ENCODE data around the gene CNR2.
A peak's percentile ranks its signal among the peaks of the same experiment; 100 is the strongest.
"Not testable (repeated sequence)": the region's sequence is repeated elsewhere in the genome, so short reads cannot be mapped to it uniquely, and the experiment has no call there.

Gene CNR2

DNA sequence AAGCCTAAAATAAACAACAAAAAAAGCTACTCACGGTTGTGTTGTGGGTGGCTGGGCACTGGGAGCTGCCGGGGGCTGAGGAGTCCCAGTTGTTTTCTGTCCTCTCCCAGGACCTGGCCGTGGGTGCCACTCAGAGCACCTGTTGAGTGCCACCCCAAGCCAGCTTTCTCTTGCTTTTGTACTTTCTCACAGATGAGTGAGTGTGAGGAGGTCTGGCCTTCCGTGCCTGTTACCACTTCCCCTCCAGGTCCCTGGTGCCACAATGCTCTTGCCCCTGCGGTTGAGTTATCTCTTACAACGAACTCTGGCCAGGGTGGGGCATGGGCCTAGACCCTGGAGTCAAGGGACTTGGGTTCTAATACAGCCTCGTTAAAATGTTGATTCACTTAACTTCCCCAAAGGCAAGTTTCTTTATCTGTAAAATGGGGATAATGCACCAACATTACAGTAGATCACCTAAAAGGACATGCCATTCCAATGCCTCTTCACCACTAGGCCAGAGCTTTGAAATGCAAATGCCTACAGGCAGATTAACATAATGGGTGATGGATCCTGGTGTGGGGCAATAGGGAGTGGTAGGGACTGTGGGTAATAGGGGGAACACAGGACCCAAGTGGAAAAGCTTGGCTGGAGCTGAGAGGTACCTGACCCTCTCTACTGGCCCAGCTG lies at the start of gene CNR2:
CNR2 (minus strand) TSS at position 151 of the 669 bp plus-strand sequence. CDS start 37,745 bp downstream, outside the sequence.
- no peak for DNase-seq (ENCODE audit: low read depth)

DNA sequence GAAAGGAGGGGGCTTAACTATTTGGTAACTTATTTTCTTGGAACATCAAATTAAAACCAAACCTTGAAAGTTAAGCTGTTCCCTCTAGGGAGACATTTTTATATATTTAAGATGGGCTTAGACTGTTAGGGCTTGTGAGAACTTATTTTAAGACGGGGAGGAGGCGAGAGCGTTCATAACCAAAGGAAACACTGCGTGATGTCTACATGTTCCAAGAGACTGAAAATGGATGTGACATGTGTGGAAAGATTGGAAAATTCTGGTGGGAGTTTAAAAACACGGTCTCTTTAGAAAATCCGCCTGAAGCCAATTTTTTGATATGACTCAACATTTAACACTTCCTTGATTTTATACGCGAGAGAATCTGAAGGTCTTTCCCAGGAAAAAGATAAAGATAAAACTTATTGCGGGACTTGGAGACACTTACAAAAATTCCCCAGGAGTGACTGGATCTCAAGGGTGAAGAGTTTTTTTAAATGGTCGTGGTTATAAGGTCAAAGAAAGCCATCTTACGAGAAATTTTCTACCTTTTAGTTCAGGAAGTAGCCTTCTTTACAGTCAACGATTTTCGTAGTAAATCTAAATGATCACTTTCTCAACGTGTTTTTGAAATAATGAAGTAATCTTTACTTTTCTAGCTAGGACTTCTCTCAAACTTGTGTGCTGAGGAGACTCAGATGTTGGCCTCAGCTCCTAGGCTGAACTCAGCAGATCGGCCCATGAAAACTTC lies 47.3 kb upstream of the CNR2 start:
- no peak for DNase-seq (ENCODE audit: low read depth)

DNA sequence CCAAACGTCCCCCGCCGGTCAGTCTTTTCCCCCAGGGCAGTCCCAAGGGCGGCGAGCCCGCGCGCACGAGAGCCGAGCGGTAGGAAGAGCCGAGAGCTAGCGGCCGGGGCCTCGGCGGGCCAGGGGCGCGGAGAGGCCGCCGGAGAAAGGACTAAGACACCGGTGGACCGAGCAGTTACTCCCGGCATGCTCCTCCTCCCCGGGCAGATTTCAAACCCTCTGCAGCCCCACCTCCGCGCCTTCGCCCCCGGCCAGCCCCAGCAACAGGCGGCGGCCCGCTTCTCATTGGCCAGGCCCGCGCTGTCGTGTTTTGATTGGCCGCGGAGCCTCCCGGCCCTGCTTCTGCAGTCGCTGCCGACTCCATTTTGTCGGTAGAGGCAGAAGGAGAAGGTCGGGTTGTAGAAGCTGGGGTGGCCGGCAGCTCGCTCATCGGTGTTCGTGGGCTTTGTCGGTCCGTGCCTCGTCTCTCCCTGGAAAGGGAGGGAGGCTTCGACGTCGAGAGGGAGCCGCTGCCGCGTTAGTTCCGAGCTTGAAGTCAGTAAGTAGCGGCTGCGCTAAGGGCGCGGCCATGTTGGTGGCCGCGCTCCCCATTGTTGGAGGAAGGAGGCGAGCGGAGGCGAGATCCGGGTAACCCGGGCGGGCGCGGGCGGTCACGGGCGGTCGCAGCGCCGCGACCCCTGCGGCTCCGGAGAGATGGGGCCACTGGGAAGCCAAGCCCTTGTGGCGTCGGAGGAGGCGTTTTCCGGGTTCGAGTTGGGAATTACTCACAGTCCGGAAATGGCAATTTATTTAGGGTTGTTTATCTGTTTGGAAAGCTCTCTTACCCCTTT lies 46.5 kb upstream of the CNR2 start, which contains the start of gene PNRC2:
PNRC2 (plus strand) TSS at position 368 of the 830 bp plus-strand sequence. CDS start 1,630 bp downstream, outside the sequence.
- peak; percentile 73 for DNase-seq (ENCODE audit: low read depth)

DNA sequence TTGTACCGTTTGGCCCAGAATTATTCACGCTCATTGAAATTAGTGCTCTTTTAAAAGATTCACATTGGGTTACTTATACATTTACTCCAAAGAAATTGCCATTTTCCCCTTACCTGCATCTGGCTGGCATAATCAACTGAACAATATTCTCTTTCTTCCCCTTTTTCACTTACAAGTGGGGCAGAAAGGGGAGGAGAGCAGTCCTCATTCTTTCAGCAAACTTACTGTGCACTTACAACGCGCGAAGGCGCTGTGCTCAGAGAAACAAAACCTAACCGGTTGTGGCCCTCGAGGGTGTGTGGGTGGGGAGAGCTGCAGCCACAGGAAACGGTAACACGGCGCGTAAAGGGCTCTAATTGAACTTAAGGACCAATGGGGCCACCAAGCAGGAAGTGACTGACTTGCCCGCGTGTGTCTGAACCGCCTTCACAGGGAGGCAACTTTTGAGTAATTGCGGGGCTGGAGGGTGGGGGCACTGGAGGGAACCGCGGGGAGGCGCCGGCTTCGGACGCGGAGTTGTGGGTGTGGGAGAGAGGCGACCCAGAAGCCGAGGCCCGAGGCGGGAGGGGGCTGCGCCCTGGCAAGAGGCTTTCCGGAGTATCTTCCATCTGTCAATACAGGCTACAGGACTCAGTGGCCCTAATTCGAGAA lies 45.8 kb upstream of the CNR2 start:
- DNase-seq (ENCODE audit: low read depth) = peak; percentile 63

DNA sequence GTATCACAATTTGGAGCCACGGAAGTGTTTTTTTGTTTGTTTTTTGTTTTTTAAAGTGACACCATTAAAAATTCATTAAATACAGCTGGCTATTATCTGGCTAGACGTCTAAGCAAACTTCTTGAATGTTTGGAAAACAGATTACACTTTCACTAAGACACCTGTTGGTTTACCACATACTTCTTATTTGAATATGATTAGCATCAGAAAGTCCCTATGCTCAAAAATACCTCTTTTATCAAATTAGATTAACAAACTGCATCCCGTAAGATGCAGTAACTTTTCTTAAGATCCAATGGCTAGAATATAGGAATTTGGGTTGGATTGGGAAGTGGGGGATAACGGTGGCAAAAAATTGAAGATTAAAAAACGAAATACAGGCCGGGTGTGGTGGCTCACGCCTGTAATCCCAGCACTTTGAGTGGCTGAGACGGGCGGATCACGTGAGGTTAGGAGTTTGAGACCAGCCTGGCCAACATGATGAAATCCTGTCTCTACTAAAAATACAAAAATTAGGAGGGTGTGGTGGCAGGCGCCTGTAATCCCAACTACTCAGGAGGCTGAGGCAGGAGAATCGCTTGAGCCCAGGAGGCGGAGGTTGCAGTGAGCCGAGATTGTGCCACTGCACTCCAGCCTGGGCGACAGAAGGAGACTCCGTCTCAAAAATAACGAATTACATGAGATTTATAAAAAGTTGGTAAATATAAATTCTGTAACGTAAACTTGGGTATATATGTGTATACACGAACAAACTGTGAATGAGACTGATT lies 45.1 kb upstream of the CNR2 start:
- DNase-seq (ENCODE audit: low read depth) = not testable (repeated sequence)

DNA sequence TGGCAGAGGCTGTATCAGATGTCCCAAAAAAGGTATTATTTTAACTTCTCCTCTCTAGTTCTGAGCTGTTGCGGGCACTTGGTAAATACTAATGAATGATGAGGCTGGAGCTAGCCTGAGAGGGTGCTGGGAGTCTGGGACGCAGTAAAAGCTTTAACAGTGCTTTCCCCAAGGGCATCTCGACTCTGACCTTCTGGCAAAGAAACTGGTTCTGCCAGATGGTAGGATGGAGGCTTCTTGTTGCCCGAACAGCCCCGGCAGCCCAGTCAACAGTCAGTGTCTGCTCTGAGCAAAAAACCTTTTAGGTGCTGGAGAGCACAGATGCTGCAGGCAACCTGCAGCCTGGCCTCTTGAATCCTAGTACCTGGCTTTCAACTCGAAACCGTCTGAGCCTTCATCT lies 43.9 kb upstream of the CNR2 start:
- no peak for DNase-seq (ENCODE audit: low read depth)

DNA sequence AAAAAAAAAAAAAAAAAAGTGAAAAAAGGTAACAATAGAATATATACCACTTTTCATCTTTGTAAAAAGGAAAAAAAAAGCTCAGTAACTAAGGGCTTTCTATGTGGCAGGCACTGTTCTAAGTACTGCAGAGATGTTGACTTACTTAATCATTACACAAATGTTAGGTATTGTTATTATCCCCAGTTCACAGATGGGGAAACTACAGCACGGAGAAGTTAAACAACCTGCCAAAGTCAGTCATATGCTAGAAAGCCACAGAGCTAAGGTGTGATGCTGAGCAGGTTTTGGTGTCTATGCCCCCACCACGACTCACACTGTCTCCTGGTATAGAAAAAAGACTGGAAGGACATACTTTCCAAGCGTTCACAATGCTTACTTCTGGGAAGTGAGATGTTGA lies 39.9 kb upstream of the CNR2 start:
- DNase-seq (ENCODE audit: low read depth) = no peak

DNA sequence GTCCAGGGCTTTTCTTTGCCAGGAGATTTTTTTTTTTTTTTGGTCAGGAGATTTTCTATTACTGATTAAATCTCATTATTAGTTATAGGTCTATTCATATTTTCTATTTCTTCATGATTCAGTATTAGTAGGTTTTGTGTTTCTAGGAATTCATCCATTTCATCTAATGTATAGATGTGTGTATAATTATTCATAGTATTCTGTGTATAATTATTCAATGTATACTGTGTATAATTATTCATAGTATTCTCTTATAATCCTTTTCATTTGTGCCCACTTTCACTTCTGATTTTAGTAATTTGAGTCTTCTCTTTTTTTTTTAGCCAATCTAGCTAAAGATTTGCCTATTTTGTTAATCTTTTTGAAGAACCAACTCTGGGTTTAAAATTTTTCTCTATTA lies 34.2 kb upstream of the CNR2 start:
- no peak for DNase-seq (ENCODE audit: low read depth)

DNA sequence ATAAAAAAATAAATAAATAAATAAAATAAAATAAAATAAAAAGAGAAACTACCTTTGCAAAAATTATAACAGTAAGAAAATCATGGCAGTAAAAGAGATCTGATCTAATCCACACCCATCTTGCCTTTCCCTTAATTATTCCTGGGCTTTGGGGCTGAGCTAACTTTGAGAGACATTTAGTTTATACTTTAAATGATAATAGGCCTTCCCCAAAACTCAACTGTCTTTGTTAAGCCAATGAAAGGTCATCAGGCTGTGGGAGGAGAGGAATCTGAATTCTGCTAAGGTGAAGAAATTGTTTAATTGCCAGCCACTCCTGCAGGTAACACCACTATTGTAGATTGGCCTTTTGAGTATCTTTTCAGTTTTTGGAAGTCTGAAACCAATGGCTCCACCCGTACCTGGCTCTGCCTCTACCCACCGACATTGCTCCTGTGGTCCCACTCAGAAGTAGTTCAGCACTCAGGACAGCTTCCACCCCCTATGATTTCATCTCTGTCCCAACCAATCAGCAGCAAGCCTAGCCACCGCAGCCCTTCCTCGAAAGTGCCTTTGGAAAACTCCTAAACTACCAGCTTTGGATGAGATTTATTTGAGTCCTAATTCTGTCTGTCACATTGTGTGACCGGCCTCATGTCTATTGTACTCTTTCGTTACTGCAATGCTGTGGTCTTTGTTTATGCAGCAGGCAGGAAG lies 23.5 kb upstream of the CNR2 start:
- no peak for DNase-seq (ENCODE audit: low read depth)

DNA sequence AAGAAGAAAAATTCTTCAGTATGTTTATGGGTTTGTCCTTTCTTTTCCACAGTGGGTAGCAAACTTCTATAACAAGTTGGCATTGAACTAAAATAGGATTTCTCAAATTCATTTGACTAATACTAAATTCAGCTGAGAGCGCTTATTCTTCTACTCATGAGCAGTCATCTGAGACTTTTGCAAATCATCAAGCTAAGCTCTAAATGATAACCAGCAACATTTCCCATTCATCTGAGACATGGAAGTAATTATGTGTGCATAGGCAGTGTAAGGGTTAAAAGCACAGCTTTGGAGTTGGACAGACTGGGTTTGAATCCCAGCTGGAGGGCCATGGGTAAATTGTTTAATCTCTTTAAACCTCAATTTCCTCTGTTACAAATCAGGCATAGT lies 18.3 kb upstream of the CNR2 start:
- DNase-seq (ENCODE audit: low read depth) = no peak

DNA sequence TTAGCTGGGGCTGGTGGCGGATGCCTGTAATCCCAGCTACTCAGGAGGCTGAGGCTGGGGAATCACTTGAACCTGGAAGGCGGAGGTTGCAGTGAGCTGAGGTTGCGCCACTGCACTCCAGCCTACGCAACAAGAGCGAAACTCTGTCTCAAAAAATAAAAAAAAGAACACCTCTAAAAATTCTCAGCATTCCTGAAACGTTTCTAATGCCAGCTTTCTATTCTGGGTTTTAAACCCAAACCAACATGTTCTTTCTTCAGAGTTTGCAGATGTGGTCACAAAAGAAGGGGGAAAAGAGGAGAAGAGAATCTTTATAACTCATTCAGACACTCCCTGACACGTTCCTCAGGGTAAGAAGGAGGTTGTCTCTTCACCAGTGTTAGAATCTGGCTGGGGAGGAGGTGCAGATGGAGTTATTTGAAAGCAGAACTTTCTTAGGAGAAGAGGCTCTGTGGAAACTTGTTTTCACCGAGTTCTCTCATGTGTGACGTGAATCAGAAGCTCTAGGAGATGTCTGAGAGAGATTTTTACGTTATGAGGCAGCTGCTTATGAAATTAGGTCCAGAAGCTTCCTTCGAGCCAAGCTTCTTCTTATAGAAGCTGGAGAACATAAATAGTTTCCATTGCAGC lies 17.8 kb upstream of the CNR2 start:
- peak; percentile 43 for DNase-seq (ENCODE audit: low read depth)

DNA sequence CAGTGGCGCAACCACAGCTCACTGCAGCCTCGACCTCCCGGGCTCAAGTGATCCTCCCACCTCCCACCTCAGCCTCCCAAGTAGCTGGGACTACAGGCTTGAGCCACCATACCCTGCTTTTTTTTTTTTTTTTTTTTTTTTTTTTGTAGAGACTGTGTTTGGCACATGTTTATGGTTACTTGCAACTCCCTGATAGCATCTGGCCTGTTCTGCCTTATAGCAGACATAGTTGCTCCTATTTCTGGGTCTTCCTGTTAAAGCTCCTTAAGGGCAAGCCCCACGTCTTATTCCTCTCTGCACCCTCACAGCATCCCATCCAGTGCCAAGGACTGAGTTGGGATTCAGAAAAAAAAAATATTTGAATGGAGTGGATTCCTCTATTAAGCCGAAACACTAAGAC lies 17.1 kb upstream of the CNR2 start:
- no peak for DNase-seq (ENCODE audit: low read depth)

DNA sequence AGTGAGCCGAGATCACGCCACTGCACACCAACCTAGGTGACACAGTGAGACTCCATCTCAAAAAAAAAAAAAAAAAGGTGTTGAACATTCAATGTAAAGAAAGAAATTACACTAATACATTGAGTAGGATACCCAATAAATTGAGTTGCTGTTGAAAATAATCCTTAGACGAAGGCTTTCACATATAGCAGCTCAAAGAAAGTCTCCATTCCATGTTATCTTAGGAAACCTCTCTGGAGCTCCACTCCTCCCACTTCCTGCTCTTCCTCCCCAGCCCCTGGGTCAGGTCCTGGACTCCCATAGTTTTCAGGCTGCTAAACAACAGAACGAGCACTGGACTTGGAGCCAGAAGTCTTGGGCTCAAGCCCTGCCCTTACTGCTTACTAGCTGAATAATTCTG lies 15.6 kb upstream of the CNR2 start:
- no peak for DNase-seq (ENCODE audit: low read depth)

DNA sequence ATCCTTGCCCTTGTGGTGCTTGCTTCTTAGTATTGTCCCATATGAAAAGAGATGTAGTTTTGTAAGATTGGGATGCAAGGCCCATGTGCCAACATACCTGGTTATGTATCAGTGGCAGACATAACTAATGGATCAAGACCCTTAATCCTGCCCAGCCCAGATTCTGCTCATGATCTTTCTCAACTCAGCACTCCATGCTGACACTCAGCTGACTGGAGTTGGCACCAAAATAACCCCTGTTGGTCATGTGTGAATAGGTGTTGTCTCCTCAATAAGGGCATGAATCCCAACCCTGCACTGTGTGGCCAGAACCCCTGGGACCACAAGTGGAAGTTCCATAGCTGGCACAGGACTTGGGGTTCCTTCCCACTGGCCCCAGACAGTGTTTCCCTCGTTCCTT lies 13.9 kb upstream of the CNR2 start:
- DNase-seq (ENCODE audit: low read depth) = no peak

DNA sequence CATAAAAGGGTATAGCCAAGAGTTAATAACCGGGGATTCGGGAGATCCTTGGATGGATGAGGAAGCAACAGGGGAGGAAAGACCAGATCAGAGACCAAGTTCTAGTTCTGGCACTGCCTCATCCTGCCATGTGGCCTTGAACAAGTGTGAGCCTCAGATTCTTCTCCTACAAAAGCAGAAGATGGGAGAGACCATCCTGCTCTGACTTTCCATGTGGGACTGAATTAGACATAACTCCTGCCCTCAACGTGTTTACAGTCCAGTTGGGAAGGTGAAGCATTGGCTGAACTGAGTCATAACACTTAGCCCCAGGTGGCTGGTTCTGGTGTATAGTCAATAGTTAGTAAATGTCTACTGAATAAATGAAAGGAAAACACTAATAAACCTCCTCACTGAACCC lies 12.1 kb upstream of the CNR2 start:
- no peak for DNase-seq (ENCODE audit: low read depth)

DNA sequence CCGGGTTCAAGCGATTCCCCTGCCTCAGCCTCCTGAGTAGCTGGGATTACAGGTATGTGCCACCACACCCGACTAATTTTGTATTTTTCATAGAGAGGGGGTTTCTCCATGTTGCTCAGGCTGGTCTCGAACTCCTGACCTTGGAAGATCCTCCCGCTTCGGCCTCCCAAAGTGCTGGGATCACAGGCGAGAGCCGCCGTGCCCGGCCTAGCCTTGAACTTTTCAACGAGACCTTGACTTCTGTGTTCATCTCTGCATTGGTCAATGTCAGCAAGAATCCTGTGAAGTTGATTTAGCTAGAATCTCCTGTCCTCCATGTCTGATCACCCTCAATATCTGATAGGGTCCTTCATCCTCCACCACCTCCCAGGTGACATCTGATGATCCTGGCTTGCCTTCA lies 11.4 kb upstream of the CNR2 start:
- no peak for DNase-seq (ENCODE audit: low read depth)

DNA sequence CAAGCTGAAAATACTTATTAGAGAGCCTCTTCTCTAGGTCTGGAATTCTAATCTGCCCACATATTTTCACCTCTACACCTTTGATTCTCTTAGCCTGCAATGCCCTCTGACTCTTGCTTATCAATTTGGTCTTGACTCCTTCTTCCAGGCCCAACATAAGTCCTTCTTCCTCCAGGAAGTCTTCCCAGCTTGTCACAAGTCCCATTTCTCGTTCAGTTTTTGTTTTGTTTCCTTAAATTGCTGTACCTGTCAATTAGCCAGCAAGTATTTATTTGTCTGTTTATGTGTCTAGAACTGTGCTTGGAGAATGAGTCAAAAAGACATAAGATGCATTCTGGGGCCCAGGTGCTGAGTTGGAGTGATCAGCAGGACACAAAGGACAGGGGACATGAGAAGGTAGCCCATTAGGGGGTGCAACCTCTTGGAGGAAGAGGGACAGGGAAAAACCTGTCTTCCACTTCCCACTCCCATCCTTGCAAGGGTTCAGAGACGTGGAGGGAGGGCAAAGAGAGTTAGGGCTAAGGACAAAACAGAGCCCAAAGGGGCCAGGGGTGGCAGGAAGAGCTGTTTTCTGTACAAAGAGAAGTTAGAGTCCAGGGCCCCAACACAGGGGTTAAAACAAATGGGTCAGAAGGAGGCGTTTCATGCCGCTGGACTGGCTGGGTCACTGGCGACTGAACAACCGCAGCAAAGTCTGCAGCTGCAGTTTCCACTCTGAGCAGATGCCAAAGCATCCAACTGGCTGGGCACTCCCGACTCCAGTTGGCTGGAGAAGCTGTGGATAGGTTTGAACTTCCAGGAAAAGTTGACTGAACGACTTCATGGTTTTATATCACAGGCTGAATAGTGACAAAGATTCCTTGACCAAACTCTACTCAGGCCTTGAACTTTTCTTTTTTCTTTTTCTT lies 10.7 kb upstream of the CNR2 start:
- DNase-seq (ENCODE audit: low read depth) = no peak

DNA sequence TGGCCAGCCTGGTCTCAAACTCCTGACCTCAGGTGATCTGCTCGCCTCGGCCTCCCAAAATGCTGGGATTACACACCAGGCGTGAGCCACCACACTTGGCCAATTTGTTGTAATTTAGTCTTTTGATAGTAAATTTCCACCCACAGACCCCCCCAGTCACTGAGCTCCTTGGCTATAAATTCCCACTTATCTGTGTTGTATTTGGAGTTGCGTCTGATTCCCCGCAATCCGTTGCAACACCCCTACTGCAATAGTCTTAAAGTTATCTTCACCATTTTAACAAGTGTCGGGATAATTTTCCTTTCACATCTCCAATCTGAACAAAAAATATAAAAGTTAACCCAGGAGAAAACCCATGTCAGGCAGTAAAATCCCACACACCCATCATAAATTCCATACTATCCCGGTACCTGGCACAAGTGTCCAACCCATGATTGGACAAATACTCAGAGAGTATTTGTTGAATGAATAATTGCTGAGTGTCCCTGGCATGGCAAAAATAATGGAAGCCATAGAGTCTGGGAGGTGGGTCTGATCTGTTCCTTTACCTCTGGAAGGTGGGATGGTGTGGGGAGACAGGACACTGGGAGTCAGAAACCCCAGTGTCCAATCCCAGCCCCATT lies 9.3 kb upstream of the CNR2 start:
- no peak for DNase-seq (ENCODE audit: low read depth)
